Kidney epithelial cell (primary cell): ENCODE measurements around the gene GTF2IRD1. TPM values are rescaled to one million over a fixed set of nuclear protein-coding genes. Genes with fewer than 3 reads are reported as not detected.
A peak's percentile ranks its signal among the peaks of the same experiment; 100 is the strongest.
"Not testable (repeated sequence)": the region's sequence is repeated elsewhere in the genome, so short reads cannot be mapped to it uniquely, and the experiment has no call there.

Source experiments
- DNase-seq: peaks from one replicate; pipeline ENCODE4 v3.0.0-alpha.2; 2010; ENCODE audit warnings: low read depth
- H3K27me3 ChIP-seq: 2 replicates; pipeline ENCODE4 v1.6.0; 2011; ENCODE audit warnings: low read length; ENCODE audit not compliant: control insufficient read depth, insufficient read depth
- H3K36me3 ChIP-seq: 2 replicates; pipeline ENCODE4 v1.5.1; 2011; ENCODE audit warnings: low read length; ENCODE audit not compliant: control insufficient read depth, insufficient read depth
- H3K4me3 ChIP-seq: 2 replicates; pipeline ENCODE4 v1.5.1; 2011; ENCODE audit warnings: low read depth, mild to moderate bottlenecking, control low read depth, low read length
- CTCF ChIP-seq: IDR thresholded peaks from 2 replicates; pipeline ENCODE4 v1.5.1; 2011; ENCODE audit warnings: mild to moderate bottlenecking, moderate library complexity, low read length, control low read depth, inconsistent platforms; ENCODE audit not compliant: insufficient read depth, poor library complexity, severe bottlenecking
- total RNA-seq: library from RNA; depleted of rRNA; stranded (reverse); fragments of >200 nt; gene quantifications from 2 replicates; pipeline ENCODE4 v1.2.3, GENCODE V29; 2015

The GTF2IRD1 gene
- total RNA-seq, 1 donor from 2014 or later, result 36.8 TPM

- H3K36me3 ChIP-seq, result peaks cover 4% of the 10 kb centered on the region
- no peaks in the 10 kb centered on the region for H3K27me3 ChIP-seq
- no peak for DNase-seq
- peak; percentile 54 for TF ChIP-seq CTCF
- no peak overlapping the region for H3K4me3 ChIP-seq
Measured at GRCh38 chr7:74544706-74545469, 91.2 kb downstream of the GTF2IRD1 start.

- H3K36me3 ChIP-seq, result peaks cover 4% of the 10 kb centered on the region
- no peaks in the 10 kb centered on the region for H3K27me3 ChIP-seq
- TF ChIP-seq CTCF, result no peak
- DNase-seq, result no peak
- no peak overlapping the region for H3K4me3 ChIP-seq
Measured at GRCh38 chr7:74545921-74546320, 92.2 kb downstream of the GTF2IRD1 start.

- not testable (repeated sequence) for H3K4me3 ChIP-seq, H3K27me3 ChIP-seq, DNase-seq, H3K36me3 ChIP-seq
Measured at GRCh38 chr7:74553596-74554012, 99.9 kb downstream of the GTF2IRD1 start.

GRCh38 chr7:74554178-74554577 is 100.5 kb downstream of the GTF2IRD1 start:
- no peak for DNase-seq
- H3K36me3 ChIP-seq, result peaks cover 2% of the 10 kb centered on the region
- no peak for TF ChIP-seq CTCF
- no peak overlapping the region for H3K4me3 ChIP-seq
- H3K27me3 ChIP-seq, result no peaks in the 10 kb centered on the region

GRCh38 chr7:74560086-74560719 is 106.5 kb downstream of the GTF2IRD1 start:
- Histone ChIP-seq H3K36me3 (peaks cover 3% of the 10 kb centered on the region), H3K27me3 (no peaks in the 10 kb centered on the region), H3K4me3 (no peak overlapping the region)
- DNase-seq, result no peak
- no peak for TF ChIP-seq CTCF

- peaks cover 3% of the 10 kb centered on the region for H3K36me3 ChIP-seq
- TF ChIP-seq CTCF, result no peak
- no peak overlapping the region for H3K4me3 ChIP-seq
- no peak for DNase-seq
- H3K27me3 ChIP-seq, result no peaks in the 10 kb centered on the region
Measured at GRCh38 chr7:74561898-74562613, 108.3 kb downstream of the GTF2IRD1 start.

- DNase-seq, H3K27me3 ChIP-seq, H3K4me3 ChIP-seq, H3K36me3 ChIP-seq: not testable (repeated sequence)
Measured at GRCh38 chr7:74563639-74564038, 109.9 kb downstream of the GTF2IRD1 start.
